HG03469 (cell line): ENCODE measurements around the gene PUM2.
"Not testable (repeated sequence)": the region's sequence is repeated elsewhere in the genome, so short reads cannot be mapped to it uniquely, and the experiment has no call there.

Experiments used
- ATAC-seq: cut with Tn5 transposase; IDR thresholded peaks from one replicate; pipeline ENCODE4 v1.9.1; 2021; ENCODE audit warnings: mild to moderate bottlenecking, moderate library complexity, moderate number of reproducible peaks; ENCODE audit not compliant: unreplicated experiment

PUM2 gene, protein sequence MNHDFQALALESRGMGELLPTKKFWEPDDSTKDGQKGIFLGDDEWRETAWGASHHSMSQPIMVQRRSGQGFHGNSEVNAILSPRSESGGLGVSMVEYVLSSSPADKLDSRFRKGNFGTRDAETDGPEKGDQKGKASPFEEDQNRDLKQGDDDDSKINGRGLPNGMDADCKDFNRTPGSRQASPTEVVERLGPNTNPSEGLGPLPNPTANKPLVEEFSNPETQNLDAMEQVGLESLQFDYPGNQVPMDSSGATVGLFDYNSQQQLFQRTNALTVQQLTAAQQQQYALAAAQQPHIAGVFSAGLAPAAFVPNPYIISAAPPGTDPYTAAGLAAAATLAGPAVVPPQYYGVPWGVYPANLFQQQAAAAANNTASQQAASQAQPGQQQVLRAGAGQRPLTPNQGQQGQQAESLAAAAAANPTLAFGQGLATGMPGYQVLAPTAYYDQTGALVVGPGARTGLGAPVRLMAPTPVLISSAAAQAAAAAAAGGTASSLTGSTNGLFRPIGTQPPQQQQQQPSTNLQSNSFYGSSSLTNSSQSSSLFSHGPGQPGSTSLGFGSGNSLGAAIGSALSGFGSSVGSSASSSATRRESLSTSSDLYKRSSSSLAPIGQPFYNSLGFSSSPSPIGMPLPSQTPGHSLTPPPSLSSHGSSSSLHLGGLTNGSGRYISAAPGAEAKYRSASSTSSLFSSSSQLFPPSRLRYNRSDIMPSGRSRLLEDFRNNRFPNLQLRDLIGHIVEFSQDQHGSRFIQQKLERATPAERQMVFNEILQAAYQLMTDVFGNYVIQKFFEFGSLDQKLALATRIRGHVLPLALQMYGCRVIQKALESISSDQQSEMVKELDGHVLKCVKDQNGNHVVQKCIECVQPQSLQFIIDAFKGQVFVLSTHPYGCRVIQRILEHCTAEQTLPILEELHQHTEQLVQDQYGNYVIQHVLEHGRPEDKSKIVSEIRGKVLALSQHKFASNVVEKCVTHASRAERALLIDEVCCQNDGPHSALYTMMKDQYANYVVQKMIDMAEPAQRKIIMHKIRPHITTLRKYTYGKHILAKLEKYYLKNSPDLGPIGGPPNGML

DNA sequence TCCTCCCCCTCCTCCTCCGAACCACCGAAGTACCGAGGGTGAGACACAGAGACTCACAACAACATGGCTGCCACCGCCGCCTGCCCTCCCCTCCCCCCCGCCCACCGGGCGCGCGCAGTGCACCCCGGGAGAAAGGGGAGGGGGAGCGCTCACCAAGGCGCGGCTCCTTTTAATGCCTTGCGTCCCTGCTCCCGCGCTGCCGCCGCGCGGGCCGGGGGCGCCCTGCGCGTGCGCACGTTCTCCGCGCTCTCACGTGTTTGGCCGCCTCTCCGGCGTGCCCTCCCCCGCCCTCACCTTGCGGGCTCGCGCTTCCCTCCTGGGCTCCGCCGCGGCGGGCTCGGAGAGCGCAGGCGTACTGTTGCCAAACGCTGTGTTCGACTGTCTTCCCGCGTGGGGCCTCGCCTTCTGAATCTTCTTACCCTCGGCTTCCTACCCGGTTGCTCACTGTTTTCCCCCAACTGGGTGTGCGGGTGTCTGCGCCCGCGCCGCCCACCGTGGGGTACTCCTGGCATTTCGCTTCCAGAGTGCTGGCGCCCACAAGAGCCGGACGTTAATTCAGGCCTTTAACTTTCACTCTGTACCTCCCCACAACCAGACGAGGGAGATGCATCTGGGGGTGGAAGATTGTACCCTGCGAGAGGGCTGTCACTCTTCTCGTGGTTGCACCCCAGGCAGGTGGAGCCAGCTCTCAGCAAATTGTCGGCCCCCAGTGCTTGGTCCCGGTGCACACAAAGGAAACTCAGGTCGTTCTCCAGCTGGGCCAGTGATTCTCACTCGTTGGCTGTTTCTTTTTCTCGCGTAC is at the start of gene PUM2:
PUM2 (minus strand) TSS at position 92 of the 802 bp plus-strand sequence. CDS start 23,484 bp downstream, outside the sequence.
- peak; percentile 76 for ATAC-seq

DNA sequence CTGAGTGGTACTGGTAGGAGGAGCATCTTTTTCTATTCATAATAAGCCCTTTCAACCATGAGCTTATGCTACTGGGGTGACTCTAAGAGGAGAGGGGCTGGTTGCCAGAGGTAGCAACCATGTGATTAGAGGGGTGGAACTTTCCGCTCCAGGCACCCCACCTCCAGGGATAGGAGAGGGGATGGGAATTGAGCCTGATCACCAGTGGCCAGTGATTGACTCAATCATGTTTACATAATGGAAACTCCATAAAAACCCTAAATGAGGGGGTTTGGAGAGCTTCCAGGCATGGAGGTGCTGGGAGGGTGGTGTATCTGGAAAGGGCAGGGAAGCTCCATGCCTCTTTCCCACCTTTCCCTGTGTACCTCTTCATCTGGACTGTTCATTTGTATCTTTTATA is 49.7 kb upstream of the PUM2 start:
- ATAC-seq = no peak

DNA sequence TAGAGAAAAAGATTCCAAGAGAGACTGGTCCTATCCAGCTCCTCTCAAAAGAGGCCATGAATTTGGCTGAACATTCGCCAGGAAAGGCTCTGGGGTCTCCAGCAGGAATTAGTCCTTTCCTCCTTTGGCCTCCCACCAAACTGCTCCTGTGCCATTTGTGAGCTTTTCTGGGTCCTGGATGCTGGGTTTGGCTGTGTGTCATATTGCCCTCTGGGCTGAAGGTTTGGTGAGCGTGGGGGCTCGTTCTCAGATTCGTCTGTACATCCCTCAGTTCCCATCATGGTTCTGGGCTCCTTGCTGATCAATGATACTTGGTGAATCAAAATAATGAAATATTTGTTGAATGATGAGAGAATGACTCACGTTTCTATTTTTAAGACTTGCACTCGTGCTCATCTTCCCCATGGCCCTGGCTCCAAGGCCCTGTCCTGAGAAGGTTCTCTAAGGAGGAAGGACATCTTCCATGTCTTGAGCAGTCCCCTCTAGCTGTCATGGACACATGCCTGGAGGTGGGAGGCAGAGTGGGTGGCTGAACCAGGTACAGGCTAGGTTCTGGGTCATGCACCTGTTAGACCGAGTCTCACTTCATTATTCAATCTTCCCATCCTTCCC is 48.4 kb upstream of the PUM2 start:
- no peak for ATAC-seq

DNA sequence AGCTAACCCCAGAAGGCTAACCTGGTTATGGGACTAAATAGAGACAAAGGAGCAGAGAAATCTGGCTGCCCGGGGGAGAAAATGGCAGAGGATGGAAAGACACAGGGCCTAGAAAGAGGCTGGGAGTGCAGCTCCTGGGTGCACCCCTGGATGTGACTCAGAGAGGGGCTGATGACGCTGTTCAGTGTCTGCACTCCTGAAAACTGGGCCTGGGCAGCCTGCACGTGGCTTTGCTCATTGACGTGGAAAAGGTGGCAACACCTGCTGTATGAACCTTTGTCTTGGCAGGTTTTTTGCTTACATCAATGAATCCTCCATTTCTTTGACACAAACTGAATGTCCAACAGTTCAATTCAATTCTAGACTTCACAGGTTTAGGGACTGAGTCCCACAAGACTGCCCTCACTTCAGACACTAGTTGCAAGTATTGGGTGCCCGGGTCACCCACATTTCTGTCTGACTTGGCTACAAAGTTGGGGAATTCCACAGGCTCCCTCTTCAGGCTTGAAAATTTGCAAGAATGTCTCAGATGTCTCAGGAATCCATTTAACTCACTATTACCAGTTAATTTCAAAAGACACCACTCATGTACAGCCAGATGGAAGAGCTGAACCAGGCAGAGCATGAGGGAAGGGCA is 47.3 kb upstream of the PUM2 start:
- ATAC-seq = no peak

DNA sequence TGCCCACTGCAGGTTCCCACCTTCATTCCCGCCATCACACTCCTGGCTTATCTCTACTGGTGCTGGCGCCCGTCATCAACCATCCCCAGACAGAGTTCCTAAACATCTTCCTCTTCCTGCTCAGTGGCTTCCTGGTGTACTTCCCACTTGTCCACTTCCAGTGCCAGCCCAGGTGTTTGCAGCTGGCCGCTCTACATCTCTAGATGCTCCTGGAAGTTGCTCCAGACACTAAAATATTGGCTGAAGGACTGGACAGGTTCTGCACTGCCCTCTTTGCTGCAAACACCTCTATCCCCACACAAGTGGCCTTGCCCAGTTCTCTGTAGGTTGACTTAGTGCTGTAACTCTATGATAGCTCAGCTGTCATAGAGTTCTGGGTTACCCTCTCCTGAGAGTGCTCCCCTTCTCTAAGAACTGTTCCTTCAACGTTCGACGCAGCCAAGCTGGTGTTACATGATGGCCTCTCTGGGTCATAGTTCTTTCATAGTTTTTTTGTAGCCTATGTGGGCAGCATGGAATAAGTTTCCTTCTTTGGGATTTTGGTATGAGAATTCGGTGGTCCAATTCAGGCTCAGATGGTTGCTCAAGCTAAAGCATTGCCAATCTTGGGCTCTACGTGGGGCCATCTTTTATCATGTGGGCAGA is 45.8 kb upstream of the PUM2 start:
- no peak for ATAC-seq

DNA sequence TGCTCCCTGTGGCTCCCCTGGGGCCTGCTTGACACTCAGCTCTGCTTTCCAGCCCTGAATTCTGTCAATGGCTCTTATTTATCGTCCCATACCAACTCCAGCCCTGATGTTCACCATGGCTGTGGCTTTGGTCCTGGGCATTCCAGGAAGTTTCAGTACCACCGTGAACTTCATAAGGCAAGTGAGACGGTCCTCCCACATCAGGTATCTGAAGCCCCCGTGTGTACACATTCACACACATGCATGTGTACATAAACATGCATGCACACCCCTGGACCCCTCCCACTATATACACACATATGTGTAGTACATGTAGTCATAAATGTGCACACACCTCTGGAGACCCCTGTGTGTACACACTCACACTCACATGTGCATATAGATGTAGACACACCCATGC is 43.3 kb upstream of the PUM2 start:
- no peak for ATAC-seq

DNA sequence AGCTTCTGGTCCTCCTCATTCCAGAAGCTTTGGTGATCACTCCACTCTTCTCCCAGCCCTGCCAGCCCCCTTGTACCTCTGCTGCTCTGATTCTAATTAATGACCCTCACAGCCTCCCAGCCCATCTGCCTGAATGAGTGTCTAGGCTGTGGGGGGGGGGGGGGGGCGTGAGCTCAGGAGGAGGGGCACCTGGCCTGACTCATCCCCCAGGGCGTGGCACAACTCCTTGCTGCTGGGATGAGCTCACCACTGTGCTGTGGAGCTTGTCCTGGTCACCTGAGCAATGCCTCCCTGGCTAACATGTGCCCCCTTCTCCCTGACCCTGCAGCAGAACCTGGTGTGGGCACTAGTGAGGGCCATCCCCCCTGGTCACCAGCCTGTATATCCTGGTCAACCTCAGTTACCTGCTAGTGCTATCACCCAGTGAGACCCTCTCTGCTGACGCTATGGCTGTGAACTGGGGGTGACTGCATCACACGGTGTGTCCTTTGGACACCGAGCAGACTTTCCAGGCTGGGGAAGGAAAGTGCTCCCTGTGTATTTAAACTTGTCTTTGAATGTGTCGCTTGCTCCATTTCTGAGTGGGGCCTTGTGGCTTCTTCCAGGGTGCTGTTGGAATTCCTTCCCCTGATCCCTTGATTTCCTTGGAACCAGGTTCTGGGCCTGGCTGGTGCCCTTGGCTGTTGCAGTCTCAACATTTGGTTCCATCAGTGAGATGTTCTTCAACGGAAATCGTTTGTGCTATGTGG is 41.5 kb upstream of the PUM2 start:
- no peak for ATAC-seq

DNA sequence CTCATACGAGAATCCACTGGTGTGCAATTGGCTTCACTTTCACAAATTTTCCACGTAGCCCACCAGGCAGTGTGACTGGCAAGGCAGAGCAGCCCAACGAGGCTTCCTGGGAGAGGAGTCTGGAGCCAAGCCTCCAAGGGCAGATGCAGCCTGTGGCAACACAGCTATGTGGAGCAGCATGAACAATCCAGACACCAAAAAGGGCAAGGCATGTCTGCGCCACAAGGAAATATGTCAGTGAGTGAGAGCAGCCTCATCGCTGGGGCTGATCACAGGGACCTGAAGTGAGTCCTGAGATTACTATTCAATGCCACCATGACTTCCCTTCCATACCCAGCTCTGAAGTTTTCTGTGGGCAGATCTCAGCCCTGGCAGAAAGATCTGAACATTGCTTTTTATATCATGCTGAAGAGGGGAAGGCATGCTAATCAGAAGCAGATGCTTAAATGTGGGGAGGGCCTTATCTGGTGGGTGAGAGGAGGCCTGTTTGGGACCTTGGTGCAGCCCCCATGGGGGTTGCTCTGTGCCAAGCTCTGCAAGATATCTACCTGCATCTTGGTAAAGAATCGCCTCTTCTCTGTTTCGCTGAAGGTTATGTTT is 40.0 kb upstream of the PUM2 start:
- ATAC-seq = no peak

DNA sequence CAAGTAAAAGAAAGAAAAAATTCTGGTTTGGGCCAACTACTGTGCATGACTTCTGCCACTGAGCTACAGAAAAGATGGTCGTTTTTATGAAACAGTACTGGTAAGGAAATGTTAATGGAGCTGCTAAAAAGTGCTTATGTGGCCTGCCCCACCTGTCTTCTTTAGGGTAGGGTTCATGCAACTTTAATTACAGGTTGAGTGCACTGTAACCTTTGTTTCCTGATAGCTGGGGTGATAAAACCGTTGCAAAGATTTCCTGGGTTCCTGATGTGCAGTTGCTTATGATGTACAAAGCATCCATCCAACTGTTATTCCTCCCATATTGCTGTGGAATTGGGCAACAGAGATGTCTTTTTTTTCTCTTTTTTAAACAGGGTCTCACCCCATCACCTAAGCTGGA is 34.3 kb upstream of the PUM2 start:
- ATAC-seq = no peak

DNA sequence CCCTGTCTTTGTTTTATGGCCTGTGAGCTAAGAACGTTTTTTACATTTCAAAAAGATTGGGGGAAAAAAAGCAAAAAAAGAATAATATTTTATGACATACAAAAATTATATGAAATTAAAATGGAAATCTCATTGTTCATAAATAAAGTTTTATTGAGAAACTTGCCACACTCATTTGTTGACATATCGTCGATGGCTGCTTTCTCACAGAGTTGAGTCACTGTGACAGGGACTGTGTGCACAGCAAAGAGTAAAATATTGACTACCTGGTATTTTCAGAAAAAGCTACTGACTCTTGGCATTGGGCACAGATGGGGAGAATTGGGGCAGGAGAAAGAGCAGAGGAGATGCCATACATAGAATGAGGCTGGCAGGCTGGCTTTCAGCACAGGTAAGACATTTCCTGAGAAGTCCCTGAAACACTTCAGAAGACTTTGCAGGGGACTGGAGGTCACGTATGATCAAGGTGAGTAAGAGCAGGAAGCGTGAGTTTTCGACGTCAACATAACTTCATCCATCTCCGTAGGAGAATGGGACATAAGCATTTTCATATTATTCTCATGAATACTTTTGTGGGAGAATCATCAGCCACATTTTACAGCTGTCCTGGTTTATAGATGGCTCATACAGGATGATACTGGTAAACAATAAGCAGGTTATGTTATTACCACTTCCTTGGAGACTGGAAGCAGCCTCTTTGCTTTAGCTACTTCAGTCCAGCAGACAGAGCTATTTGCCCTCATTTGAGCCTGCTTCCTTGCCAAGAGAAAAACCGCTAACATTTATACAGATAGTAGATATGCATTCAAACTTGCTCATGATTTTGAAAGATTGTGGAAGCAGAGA is 32.5 kb upstream of the PUM2 start:
- ATAC-seq = no peak

DNA sequence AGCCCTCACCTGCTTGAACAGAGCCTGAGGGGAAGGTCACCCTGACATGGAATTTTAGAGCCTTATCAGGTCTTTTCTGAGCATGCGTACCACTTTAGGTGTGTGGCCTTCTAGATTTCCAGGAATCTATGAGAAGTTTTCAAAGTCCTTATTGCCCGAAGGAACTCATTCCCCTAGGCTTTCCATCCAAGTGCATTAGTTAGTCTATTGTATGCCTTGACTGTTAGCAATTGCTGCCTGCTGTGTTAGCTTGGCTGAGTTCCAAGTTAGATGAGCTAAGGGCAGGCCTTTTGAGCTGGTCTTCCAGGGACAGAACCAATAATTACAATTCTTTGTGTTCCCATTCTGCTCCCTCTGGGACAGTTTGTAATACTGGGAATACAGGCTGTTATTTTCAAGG is 30.8 kb upstream of the PUM2 start:
- ATAC-seq = no peak

DNA sequence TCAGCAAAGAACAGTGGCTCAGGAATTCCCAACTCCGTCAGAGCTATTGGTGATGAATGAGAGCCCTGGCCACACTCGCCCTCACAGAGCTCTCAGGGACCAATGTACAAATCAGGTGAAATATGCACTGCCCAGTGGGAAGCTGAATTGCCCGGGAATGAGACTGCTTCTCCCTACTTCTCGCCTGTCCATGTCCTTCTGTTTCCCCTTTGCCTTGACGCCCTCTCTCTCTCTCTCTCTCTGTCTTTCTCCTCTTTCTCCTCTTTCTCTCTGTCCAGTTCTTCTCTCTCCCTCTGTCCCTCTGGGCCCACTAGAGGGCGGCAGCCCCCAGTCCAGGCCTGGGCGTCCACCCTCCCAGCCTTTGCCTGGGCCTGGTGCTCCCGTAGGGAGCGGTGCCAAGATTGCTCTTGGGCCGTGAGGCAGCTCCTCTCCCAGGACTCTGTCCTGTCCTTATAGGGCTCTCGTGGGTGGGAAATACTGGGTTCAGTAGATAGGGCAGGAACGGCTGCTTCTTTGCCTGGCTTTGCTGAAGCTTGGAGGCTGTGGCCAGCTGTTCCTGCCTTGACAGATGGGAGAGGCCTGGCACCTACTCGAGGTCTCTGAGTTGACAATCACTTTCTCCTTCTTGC is 28.4 kb upstream of the PUM2 start:
- no peak for ATAC-seq

DNA sequence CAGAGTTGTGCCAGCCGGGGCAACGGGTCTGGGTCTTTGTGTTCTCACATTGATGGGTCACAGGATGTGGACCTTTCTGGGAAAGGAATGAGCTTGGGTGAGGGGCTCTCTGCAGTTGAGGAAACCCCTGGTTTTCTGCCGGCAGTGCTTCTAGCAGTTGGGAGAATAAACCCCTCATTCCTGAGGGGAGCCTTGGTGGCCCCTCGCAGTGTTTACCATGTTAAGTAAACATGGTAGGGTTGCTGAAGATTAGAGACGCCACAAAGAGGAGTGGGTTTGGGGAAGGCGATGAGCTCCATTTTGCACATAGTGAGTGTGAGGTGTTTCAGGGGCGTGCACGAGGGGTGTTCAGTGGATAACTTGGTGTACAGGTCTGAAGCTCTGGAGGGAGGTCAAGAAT is 27.7 kb upstream of the PUM2 start:
- ATAC-seq = no peak

DNA sequence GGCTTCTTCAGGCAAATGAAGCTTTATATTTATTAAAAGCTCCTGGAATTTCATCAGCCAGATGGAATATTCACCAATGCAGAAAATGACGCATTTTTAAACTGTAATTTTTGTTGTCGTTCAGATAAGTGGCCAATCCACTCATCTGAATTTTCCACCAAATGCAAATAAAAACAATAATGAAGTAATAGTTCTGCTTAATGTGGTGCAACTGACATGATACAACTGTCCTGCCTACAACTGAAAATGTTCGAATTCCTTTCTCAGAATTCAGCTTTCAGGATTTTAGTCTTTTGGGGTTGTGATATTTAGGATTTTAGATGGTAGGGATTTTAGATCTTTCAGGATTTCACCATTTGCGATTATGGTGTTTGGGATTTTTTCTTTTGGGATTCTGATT is 27.1 kb upstream of the PUM2 start:
- no peak for ATAC-seq

DNA sequence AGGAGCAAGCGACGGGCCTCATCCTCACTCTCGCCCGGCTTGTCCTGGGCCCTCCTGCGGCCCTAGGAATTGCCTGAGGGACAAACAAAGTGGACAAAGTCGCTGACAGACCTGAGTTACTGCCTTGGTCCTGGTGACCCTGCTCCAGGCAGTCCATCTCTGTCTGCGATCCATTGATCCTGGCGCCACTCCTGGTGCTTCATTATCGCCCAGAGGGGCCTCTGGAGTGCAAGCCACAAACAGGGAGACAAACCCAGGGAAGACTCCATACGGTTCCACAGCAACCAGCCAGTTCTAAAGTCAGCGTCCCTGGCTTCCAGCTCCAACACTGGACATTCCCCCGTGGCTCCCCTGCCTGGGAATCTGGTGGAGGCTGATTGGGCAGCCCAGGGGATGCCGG is 24.3 kb upstream of the PUM2 start:
- not testable (repeated sequence) for ATAC-seq

DNA sequence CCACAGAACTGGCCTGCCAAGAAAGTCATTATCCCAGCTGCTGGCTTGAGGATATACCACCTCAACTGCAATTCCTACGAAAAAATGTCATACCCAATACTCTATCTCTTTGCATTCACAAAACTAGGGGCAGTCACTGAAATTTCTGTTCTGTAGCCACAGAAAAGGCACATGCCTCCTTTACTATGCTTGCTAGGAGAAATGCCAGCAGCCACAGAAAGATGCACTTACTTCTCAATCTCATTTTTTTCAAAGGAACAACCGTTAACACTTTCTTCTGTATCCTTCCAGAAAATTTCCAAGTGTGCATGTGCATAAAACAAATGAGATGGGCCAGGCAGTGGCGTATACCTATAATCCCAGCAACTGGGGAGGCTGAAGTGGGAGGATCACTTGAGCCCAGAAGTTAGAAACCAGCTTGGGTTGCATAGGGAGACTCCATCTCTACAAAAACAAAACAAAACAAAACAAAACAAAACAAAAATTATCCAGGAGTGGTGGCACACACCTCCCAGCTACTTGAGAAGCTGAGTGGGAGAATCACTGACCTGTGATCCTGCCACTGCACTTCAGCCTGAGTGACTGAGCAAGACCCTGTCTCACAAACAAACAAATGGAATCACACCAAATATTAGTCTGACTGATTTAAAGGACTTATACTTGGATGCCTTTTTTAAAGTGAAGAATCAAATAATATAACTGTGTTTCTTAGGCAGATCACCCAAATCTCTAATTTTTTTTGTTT is 22.4 kb upstream of the PUM2 start:
- no peak for ATAC-seq
